Activated naive CD4-positive, alpha-beta T cell treated with Interleukin-2 at 50 U/mL for 16 hours (primary cell): Measurements from ENCODE around the gene BAK1.
"Not testable (repeated sequence)": the region's sequence is repeated elsewhere in the genome, so short reads cannot be mapped to it uniquely, and the experiment has no call there.

Source experiments
- DNase-seq: peaks from one replicate; pipeline ENCODE4 v3.0.0-alpha.2; 2020

Gene BAK1

GRCh38 chr6:33607126-33607783 lies 27.2 kb upstream of the BAK1 start:
- no peak for DNase-seq

- DNase-seq, result no peak
Measured at GRCh38 chr6:33606642-33607041, 26.6 kb upstream of the BAK1 start.

GRCh38 chr6:33604941-33605854 lies 25.1 kb upstream of the BAK1 start:
- DNase-seq, result no peak

- no peak for DNase-seq
Measured at GRCh38 chr6:33602180-33602579, 22.1 kb upstream of the BAK1 start.

- DNase-seq, result no peak
Measured at GRCh38 chr6:33600761-33601160, 20.7 kb upstream of the BAK1 start.

GRCh38 chr6:33599413-33599938 lies 19.4 kb upstream of the BAK1 start:
- DNase-seq, result no peak

- no peak for DNase-seq
Measured at GRCh38 chr6:33597551-33598322, 17.7 kb upstream of the BAK1 start.

GRCh38 chr6:33596894-33597293 lies 16.8 kb upstream of the BAK1 start:
- DNase-seq, result not testable (repeated sequence)

GRCh38 chr6:33595001-33595846 lies 15.1 kb upstream of the BAK1 start:
- no peak for DNase-seq

- no peak for DNase-seq
Measured at GRCh38 chr6:33593414-33593727, 13.3 kb upstream of the BAK1 start.

GRCh38 chr6:33592595-33593413 lies 12.7 kb upstream of the BAK1 start:
- peak; percentile 46 for DNase-seq

- DNase-seq, result no peak
Measured at GRCh38 chr6:33592280-33592594, 12.2 kb upstream of the BAK1 start.

- DNase-seq, result no peak
Measured at GRCh38 chr6:33591424-33592032, 11.5 kb upstream of the BAK1 start.

GRCh38 chr6:33590531-33591198 lies 10.6 kb upstream of the BAK1 start:
- DNase-seq, result no peak

GRCh38 chr6:33589731-33590530 lies 9.9 kb upstream of the BAK1 start:
- peak; percentile 39 for DNase-seq

GRCh38 chr6:33589392-33589730 lies 9.3 kb upstream of the BAK1 start:
- no peak for DNase-seq

- no peak for DNase-seq
Measured at GRCh38 chr6:33588894-33589293, 8.8 kb upstream of the BAK1 start.

- no peak for DNase-seq
Measured at GRCh38 chr6:33587529-33587928, 7.5 kb upstream of the BAK1 start.

GRCh38 chr6:33586108-33586640 lies 6.1 kb upstream of the BAK1 start:
- DNase-seq, result no peak
